ENCODE measurements around the gene FBXO46. TPM values are rescaled to one million over a fixed set of nuclear protein-coding genes. Genes with fewer than 3 reads are reported as not detected.

The FBXO46 gene
- total and polyA plus RNA-seq, 2 of the 13 experiments (the other 11 are each of a cell fraction or from before 2014, with no cell fraction given) = 6.2 to 6.4 TPM

GRCh38 chr19:45691516-45692186 is 39.0 kb downstream of the FBXO46 start, which contains the start of gene SNRPD2 (continued):
- no peak for TF ChIP-seq SNAPC4 (CRISPR knock-in tag; IDR thresholded peaks at IDR 0.05)
- no peak for TF ChIP-seq EED (CRISPR knock-in tag; IDR thresholded peaks at IDR 0.05)
- TF ChIP-seq SP2 (CRISPR knock-in tag; IDR thresholded peaks at IDR 0.05) = peak; percentile 88
- TF ChIP-seq KIAA2018 (CRISPR knock-in tag; IDR thresholded peaks at IDR 0.05; ENCODE audit: borderline replicate concordance) = 0 out of 2 replicates have a peak, but pooled peaks have one; percentile 33
- peak; percentile 73 for TF ChIP-seq ZNF687 (CRISPR knock-in tag; IDR thresholded peaks at IDR 0.05)
- TF ChIP-seq ZNF326 (CRISPR knock-in tag; IDR thresholded peaks at IDR 0.05; ENCODE audit: borderline replicate concordance) = no peak
- TF ChIP-seq ZNF264 (CRISPR knock-in tag; IDR thresholded peaks at IDR 0.05) = no peak
- peak; percentile 91 for TF ChIP-seq DMAP1 (CRISPR knock-in tag; IDR thresholded peaks at IDR 0.05)
